Panc1 (cell line): Measurements from ENCODE around the gene SNED1. TPM values are rescaled to one million over a fixed set of nuclear protein-coding genes. Genes with fewer than 3 reads are reported as not detected.

Source experiments
- ATAC-seq: fragments of 200-7000 bp; cut with Tn5 transposase; 2 replicates; pipeline ENCODE4 v1.9.1; 2020; ENCODE audit warnings: mild to moderate bottlenecking, moderate library complexity
- BruUV-seq: library from RNA; stranded (reverse); fragments of 400-500 nt; replicated peaks from 2 replicates; lab custom pipeline; 2021; lab: Mats Ljungman, UMichigan
- CTCF ChIA-PET: fragments of 300-600 bp; sonication (Branson Sonifier 250); formaldehyde crosslinking; loops from one replicate; lab custom pipeline; 2022; ENCODE audit warnings: antibody characterized with exemption; lab: Charles Lee
- POLR2A ChIA-PET: fragments of 300-600 bp; sonication (Branson Sonifier 250); formaldehyde crosslinking; loops from one replicate; lab custom pipeline; 2022; ENCODE audit warnings: antibody characterized with exemption; lab: Charles Lee
- DNase-seq: peaks from one replicate; pipeline ENCODE4 v3.0.0-alpha.2; 2010; ENCODE audit warnings: low read depth, low spot score
- H3K27ac ChIP-seq: 2 replicates; pipeline ENCODE4 v1.5.1; 2011; ENCODE audit warnings: mild to moderate bottlenecking, low read length, inconsistent platforms
- H3K27me3 ChIP-seq: fragments of 200-500 bp; sonication (Bioruptor generic); 2 replicates; pipeline ENCODE4 v1.6.0; 2014; ENCODE audit warnings: low read length, inconsistent platforms; ENCODE audit not compliant: control insufficient read depth, insufficient read depth
- H3K36me3 ChIP-seq: fragments of 200-500 bp; sonication (Bioruptor generic); 2 replicates; pipeline ENCODE4 v1.5.1; 2014; ENCODE audit warnings: inconsistent platforms, mild to moderate bottlenecking, low read length, moderate library complexity; ENCODE audit not compliant: control insufficient read depth, insufficient read depth
- H3K4me1 ChIP-seq: 2 replicates; pipeline ENCODE4 v1.5.1; 2011; ENCODE audit warnings: inconsistent platforms, mild to moderate bottlenecking, low read length, moderate library complexity; ENCODE audit not compliant: control insufficient read depth, insufficient read depth
- H3K4me3 ChIP-seq, 2 experiments: 2 replicates each; pipeline ENCODE4 v1.5.1; 2011 to 2012; ENCODE audit warnings: low read depth in 2 of 2, low read length in 2 of 2, mild to moderate bottlenecking in 2 of 2, inconsistent platforms in 1 of 2, moderate library complexity in 1 of 2
- H3K9me3 ChIP-seq: fragments of 200-500 bp; sonication (Bioruptor generic); 2 replicates; pipeline ENCODE4 v1.5.1; 2014; ENCODE audit warnings: low read depth, mild to moderate bottlenecking, inconsistent platforms, low read length, moderate library complexity; ENCODE audit not compliant: control insufficient read depth, insufficient read depth
- CTCF ChIP-seq: fragments of 450-650 bp; IDR thresholded peaks from 2 replicates; pipeline ENCODE4 v1.5.1; 2017; ENCODE audit warnings: mild to moderate bottlenecking
- POLR2AphosphoS5 ChIP-seq: IDR thresholded peaks from 2 replicates; pipeline ENCODE4 v1.6.1; 2012; ENCODE audit warnings: mild to moderate bottlenecking, low read depth, low read length, moderate library complexity
- REST ChIP-seq, 2 experiments: IDR thresholded peaks; 2 replicates each; pipeline ENCODE4 v1.6.1; 2011 to 2012; ENCODE audit warnings: low read depth in 2 of 2, control low read depth in 1 of 2, low read length in 1 of 2, mild to moderate bottlenecking in 1 of 2, moderate library complexity in 1 of 2; ENCODE audit not compliant: insufficient read depth in 1 of 2
- SIN3A ChIP-seq: IDR thresholded peaks from 2 replicates; pipeline ENCODE4 v1.6.1; 2012; ENCODE audit warnings: low read depth, mild to moderate bottlenecking, low read length, moderate library complexity, borderline replicate concordance; ENCODE audit not compliant: insufficient read depth
- TCF7L2 ChIP-seq: IDR thresholded peaks from 2 replicates; pipeline ENCODE4 v1.6.1; 2011; ENCODE audit warnings: mild to moderate bottlenecking, low read depth, low read length, inconsistent platforms
- in situ Hi-C: cut with HindIII; loops from 2 replicates; pipeline ENCODE4 v1.10.0; 2016; ENCODE audit warnings: low sequenced_read_pairs, low pct_unique_long_range_greater_than_20kb
- intact Hi-C: fragments of 100-400 bp; cut with micrococcal nuclease; formaldehyde crosslinking; loops from one replicate; pipeline ENCODE4 v1.10.0; 2022; ENCODE audit not compliant: unreplicated experiment
- total RNA-seq: library from RNA; stranded (reverse); gene quantifications from one replicate; pipeline ENCODE4 v1.2.1, GENCODE V29; 2021; ENCODE audit not compliant: unreplicated experiment

Gene SNED1
- total RNA-seq, 1 experiment from 2014 or later: 11.0 TPM

GRCh38 chr2:241126201-241126611, 127.8 kb downstream of the SNED1 start:
- ATAC-seq: no peak
- no peak for TF ChIP-seq REST (IDR thresholded peaks at IDR 0.05; ENCODE audit: insufficient read depth in 1 of 2, low read depth in 2 of 2, low read length in 1 of 2)
- no peak for TF ChIP-seq TCF7L2
- TF ChIP-seq SIN3A: no peak
- no peak for TF ChIP-seq POLR2AphosphoS5
- no peak for TF ChIP-seq CTCF
- ChIA-PET POLR2A (no interaction called here), CTCF (no interaction called here)
- in situ Hi-C loops: no loop called here
- intact Hi-C loops: no loop called here
- H3K27ac ChIP-seq: no peak overlapping the region
- no TSS peak for BruUV-seq
- no peaks in the 10 kb centered on the region for H3K9me3 ChIP-seq
- no peak overlapping the region for H3K4me3 ChIP-seq
- no peak for DNase-seq
- H3K4me1 ChIP-seq: no peaks in the 10 kb centered on the region
- H3K27me3 ChIP-seq: no peaks in the 10 kb centered on the region
- H3K36me3 ChIP-seq: no peaks in the 10 kb centered on the region; the same call in 1 of the 2 replicates

GRCh38 chr2:241126771-241127202, 128.4 kb downstream of the SNED1 start:
- Histone ChIP-seq H3K27me3 (no peaks in the 10 kb centered on the region), H3K4me1 (no peaks in the 10 kb centered on the region), H3K9me3 (no peaks in the 10 kb centered on the region), H3K4me3 (no peak overlapping the region), H3K36me3 (no peaks in the 10 kb centered on the region; the same call in 1 of the 2 replicates), H3K27ac (no peak overlapping the region)
- intact Hi-C loops (no loop called here), in situ Hi-C loops (no loop called here)
- DNase-seq: no peak
- TSS peak; percentile 57 for BruUV-seq
- no peak for ATAC-seq
- no peak for TF ChIP-seq REST (IDR thresholded peaks at IDR 0.05; ENCODE audit: insufficient read depth in 1 of 2, low read depth in 2 of 2, low read length in 1 of 2)
- no peak for TF ChIP-seq CTCF
- TF ChIP-seq TCF7L2: no peak
- no peak for TF ChIP-seq POLR2AphosphoS5
- TF ChIP-seq SIN3A: no peak
- POLR2A ChIA-PET: interaction anchor here (0.6 kb wide), 1 partner anchor 22 kb away, joined by 10 read pairs; no protein-coding TSS in a partner anchor
- CTCF ChIA-PET: no interaction called here
